GM21381 (cell line): ENCODE results near the gene CES3.
"Not testable (repeated sequence)": the region's sequence is repeated elsewhere in the genome, so short reads cannot be mapped to it uniquely, and the experiment has no call there.

Source experiments
- ATAC-seq: cut with Tn5 transposase; IDR thresholded peaks from one replicate; pipeline ENCODE4 v1.9.1; 2021; ENCODE audit warnings: mild to moderate bottlenecking, moderate library complexity; ENCODE audit not compliant: unreplicated experiment

The CES3 gene

DNA sequence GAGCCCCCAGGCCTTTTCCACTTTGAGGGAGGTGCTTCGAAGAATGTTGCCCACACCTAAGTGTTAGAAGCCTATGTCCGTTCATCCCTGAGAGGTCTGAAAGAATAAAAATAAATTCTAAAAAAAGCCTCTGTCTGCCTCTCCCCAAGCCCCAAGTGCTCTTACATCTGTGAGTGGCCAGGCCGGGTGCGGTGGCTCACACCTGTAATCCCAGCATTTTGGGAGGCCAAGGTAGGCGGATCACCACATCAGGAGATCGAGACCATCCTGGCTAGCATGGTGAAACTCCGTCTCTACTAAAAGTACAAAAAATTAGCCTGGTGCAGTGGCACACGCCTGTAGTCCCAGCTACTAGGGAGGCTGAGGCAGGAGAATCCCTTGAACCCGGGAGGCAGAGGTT is 16.1 kb upstream of the CES3 start:
- ATAC-seq = not testable (repeated sequence)

DNA sequence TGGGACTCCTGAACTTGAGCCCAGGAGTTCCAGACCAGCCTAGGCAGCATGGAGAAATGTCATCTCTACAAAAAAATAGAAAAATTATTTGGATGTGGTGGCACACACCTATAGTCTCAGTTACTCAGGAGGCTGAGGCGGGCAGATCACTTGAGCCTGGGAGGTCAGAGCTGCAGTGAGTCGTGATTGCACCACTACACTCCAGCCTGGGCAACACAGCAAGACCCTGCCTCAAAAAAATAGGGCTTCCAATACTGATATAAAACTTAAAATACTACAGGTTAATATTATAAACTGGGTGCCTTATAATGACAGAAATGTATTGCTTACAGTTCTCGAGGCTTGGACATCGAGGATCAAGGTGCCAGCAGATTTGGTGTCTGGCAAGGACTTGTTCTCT is 15.1 kb upstream of the CES3 start:
- no peak for ATAC-seq

DNA sequence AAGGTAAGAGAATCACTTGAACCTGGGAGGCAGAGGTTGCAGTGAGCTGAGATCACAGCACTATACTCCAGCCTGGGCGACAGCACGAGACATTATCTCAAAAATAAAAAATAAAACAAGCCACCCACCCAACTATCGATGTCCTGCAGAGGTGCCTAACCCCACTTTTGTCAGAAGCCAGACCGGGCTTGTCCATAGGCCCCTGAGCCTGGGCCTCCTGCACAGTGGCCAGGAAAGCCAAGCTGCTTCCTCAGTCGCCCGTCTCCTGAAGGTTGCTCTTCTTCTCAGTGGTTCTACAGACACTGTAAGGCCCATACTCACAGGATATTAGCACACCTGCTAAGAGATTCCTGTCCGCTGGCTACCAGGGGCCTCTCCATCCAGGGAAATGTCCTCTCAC is 14.5 kb upstream of the CES3 start:
- ATAC-seq = no peak

DNA sequence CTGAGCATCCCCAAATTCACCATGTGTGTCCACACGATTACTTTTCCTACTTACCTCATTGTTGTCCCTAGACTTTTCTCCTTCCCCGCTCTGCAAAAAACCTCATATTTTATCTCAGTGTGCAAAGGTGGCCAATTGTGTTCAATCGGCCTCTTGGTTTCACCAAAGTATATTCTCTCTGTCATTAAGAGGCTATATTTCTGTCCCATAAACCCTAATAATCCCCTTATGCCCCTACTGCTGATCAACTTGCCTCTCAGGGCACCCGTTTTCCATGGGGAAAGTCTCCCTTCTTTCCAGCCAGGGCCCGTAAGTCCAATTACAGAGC is 14.1 kb upstream of the CES3 start:
- no peak for ATAC-seq

DNA sequence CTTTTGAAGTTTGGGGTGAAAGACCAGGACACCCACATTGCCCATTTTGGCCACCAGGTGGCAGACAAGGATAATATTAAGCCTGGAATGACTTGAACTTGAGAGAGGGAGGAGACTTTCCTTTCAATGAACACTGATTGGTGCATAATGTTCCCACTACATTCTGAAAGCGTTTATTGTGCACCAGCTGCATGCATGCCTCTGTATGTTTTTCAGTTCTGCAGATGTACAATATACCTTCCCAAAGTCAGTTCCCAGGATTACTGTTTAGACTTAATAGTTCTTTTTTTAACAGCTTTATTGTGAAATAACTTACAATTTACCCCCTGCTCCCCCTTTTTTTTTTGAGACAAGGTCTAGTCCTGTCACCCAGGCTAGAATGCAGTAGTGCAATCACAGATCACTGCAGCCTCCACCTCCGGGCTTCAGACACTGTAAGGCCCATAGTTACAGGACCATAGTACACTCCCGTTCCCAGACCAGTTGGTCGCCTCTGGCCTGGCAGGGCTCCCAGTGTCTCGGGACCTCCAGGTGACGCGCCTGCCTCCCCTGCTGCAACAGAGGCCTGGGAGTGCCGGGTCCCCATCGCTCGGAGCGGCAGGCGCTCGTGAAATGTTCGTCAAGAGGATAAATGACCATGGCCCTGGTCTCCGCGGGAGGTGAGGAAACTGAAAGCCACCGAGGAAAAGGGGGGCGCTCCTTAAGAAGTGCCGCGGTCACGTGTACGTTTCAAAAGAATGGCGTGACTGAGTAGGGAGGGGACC is 13.6 kb upstream of the CES3 start:
- ATAC-seq = peak; percentile 68

DNA sequence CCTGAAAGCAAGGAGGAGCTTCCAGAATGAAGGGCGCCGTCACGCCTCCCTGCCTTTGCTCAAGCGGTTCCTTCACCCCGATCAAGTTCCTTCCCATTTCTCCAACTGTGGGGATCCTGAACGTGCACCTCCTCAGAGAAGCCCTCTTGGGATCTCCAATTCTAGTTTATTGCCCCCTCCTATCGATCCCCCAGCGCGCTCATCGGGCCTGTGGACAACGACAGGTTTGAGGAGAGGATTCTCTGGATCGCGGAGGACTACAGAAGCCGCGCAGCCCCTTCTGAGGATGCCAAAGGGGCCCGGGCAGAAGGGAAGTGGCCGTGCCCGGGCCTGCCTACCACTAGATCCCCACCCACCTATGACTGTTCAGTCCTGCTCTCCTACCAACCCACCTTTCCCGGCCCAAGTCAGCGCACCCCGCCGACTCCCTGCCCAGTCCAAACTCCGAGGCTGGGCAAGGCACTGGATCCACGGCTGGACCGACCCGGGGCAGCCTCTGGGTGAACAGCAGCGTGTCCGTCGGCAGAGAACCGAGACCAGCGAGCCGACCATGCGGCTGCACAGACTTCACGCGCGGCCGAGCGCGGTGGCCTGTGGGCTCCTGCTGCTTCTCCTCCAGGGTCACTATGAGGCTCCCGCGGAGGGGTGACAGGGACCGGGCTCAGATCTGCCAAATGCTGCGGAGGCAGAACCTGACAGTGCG is 12.8 kb upstream of the CES3 start:
- no peak for ATAC-seq

DNA sequence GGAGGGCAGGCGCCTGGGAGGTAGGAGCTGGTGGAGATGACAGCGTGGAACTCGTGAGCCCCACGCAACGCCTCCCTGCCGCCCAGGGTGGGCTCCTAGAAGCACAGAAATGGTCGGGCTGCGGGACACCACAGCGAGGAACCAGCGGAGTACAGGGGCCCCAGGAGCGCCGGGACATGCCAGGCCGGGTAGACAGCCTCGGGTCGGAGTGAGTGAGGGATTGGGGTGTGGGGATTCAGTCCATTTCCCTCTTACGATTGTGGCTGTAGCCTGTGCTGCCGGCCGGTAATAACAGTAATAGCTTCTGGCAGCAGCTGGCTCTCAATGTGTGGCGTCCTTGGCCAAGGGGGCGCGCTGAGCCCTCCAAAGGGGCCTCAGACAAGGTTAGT is 12.2 kb upstream of the CES3 start:
- no peak for ATAC-seq

DNA sequence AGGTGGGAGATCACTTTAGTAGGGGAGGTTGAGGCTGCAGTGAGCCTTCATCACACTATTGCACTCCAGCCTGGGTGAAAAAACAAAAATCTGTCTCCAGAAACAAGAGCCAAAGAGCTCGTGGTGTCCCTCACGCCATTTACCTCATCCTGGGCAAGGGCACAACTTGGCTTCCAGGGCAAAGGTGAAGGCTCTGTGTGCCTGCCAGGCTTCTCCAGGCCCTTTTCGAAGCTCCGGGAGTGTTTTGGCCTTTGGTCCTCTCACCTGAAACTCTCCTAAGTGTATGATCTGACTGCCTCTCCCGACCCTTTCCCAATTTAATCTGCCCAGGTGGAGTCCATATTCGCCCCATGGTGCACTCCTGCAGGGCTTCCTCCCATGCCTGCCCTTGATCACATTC is 11.6 kb upstream of the CES3 start:
- ATAC-seq = no peak

DNA sequence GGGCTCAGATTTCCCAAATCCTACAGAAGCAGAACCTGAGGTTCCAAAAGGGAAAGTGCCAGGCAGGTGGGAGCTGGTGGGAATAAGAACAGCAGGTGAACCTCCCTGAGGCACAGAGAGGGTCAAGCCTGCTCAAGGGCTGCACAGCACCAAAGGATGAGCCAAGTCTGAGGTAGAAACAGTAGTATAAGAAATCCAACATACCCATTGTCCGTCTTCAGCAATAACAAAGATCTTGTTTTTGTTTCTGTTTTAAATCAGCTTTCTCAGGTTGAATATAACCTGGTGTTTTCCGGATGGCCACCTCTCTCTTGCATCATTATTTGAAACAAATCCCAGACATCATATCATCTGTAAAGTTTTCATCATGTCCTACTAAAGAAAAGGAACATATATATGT is 10.6 kb upstream of the CES3 start:
- ATAC-seq = no peak

DNA sequence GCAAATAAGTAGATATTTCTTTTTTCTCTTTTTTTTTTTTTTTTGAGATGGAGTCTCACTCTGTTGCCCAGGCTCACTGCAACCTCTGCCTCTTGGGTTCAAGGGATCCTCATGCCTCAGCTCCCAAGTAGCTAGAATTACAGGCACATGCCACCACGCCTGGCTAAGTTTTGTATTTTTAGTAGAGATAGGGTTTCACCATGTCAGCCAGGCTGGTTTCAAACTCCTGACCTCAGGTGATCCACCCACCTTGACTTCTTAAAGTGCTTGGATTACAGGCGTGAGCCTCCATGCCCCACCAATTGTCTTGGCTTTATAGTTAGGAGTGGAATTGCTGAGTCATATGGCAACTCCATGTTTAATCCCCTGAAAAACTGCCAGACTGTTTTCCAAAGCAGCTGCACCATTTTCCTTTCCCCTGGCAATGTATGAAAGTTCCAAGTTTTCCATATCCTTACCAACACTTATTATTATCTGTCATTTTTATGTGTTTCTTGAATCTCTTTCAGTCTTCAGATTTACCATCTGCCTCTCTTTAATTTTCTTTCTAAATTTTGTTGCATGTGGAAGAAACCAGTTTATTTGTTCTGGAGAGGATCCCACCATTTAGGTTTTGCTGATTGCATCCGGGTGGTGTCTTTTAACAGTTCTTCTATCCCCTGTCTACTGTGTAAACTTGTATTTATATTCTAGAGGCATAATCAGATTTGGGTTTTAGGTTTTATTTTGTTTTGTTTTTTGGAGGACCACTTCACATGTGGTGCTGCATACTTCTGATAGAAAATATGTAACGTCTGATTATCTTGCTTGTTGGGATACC is 9.9 kb upstream of the CES3 start:
- ATAC-seq = no peak

DNA sequence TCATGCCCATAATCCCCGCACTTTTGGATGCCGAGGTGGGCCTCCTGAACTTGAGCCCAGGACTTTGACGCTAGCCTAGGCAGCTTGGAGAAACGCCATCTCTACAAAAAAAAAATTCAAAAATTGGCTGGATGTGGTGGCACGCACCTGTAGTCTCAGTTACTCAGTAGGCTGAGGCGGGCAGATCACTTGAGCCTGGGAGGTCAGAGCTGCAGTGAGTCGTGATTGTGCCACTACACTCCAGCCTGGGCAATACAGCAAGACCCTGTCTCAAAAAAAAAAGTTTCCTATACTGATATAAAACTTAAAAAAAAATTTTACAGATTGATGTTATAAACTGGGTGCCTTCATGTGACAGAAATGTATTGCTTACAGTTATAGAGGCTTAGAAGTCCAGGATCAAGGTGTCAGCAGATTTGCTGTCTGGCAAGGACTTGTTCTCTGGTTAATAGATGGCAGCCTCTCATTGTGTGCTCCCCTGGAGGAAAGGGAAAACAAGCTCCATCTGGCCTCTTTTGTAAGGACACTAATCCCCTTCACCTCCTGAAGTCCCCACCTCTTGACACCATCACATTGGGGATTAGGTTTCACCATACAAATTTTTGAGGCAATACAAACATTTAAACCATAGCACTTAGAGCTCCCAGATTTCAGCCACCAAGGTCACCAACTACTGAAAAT is 8.5 kb upstream of the CES3 start:
- ATAC-seq = no peak

DNA sequence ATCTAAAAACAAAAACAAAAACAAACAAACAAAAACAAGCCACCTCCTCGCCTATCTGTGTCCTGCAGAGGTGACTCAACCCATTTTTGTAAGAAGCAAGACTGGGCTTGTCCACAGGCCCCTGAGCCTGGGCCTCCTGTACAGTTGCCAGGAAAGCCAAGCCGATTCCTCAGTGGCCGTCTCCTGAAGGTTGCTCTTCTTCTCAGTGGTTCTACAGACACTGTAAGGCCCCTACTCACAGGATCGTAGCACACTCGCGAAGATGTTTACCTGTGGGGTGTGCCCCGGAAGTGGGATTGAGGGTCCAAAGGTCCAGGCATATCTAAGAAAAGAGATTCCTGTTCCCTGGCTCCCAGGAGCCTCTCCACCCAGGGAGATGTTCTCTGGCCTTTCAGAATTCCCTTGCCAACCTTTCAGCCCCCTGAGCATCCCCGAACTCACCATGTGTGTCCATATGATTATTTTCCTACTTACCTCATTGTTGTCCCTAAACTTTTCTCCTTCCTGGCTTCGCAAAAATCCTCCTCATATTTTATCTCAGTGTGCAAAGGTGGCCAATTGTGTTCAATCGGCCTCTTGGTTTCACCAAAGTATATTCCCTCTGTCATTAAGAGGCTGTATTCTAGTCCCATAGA is 7.5 kb upstream of the CES3 start:
- no peak for ATAC-seq

DNA sequence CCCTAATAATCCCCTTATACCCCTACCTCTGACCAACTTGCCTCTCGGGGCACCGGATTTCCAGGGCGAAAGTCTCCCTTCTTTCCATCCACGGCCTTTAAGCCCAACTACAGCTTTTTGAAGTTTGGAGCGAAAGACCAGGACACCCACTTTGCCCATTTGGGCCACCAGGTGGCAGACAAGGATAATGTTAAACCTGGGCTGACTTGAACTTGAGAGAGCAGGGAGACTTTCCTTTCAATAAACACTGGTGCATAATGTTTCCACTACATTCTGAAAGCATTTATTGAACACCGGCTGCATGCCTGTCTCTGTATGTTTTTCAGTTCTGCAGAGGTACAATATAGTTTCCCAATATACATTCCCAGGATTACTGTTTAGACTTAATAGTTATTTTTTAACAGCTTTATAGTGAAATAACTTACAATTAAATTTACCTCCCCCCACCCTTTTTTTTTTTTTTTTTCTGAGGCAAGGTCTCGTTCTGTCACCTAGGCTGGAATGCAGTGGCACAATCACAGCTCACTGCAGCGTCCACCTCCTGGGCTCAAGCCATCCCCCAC is 6.9 kb upstream of the CES3 start:
- ATAC-seq = no peak

DNA sequence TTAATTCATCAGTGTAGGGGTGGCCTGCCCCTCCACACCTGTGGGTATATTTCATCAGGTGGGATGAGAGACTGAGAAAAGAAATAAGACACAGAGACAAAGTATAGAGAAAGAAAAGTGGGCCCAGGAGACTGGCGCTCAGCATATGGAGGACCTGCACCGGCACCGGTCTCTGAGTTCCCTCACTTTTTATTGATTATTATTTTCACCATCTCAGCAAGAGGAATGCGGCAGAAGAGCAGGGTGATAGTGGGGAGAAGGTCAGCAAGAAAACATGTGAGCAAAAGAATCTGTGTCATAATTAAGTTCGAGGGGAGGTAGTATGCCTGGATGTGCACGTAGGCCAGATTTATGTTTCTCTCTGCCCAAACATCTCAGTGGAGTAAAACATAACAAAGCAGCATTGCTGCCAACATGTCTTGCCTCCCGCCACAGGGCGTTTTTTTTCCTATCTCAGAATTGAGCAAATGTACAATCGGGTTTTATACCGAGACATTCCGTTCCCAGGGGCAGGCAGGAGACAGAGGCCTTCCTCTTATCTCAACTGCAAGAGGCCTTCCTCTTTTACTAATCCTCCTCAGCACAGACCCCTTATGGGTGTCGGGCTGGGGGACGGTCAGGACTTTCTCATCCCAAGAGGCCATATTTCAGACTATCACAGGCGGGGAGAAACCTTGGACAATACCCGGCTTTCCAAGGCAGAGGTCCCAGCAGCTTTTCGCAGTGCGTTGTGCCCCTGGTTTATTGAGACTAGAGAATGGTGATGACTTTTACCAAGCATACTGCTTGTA is 5.5 kb upstream of the CES3 start:
- ATAC-seq = not testable (repeated sequence)

DNA sequence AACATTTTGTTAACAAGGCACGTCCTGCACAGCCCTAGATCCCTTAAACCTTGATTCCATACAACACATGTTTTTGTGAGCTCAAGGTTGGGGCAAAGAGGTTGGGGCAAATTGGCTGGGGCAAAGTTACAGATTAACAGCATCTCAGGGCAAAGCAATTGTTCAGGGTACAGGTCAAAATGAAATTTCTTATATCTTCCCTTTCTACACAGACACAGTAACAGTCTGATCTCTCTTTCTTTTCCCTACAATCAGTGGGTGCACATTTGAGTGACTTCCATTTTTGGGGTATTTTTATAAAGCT is 5.0 kb upstream of the CES3 start:
- not testable (repeated sequence) for ATAC-seq

DNA sequence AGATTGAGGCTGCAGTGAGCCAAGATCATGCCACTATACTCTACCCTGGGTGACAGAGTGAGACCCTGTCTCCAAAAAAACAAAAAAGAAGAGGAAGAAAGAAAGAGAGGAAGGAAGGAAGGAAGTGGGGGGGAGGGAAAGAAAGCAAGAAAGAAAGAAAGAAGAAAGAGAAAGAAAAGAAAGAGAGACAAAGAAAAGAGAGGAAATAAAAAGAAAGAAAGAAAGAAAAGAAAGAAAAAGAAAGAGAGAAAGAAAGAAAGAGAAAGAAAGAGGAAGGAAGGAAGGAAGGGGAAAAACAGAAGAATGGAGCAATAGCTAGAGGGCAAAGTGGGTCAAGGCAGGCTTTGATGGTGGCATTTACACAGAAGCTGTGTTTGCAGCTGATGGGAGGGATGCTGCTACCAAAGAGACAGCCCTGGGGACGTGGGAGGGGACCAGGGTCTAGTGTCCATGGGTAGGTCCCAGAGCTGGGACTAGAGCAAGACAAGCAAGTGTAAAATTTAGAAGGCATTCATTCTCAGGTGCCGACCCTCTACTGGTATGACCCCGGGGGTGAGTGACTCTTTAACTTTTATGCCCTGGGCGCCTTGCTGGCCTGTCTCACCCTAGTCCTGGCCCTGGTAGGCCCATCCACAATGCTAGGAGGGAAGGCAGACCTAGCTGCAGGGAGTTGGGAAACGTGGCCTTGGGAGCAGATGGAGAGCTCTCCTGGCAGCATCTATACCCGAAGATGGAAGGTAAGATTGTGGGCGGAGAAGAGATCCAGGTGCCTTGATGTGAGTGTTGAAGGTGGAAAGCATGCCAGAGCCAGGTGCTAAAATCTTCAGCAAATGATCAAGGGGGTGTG is 2.0 kb upstream of the CES3 start:
- ATAC-seq = no peak

DNA sequence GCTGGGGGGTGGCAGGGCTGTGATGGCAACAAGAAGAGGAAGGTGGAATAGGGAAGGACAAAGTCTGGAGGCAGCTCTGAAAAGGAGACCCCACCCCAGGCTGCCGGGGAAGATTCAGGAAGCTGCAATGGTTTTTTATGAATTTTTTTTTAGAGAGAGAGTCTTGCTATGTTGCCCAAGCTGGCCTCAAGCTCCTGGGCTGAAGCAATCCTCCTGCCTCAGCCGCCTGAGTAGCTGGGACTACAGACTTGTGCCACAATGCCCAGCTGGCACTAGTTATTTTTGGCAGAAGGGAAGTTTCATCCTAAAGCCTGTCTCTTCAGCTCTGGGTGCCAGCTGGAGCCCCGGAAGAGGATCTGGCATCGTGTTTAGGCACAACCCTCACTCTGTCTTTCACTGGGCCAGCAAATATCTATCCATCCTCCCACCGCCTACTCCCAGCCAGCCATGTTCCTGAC is 1.3 kb upstream of the CES3 start:
- no peak for ATAC-seq

DNA sequence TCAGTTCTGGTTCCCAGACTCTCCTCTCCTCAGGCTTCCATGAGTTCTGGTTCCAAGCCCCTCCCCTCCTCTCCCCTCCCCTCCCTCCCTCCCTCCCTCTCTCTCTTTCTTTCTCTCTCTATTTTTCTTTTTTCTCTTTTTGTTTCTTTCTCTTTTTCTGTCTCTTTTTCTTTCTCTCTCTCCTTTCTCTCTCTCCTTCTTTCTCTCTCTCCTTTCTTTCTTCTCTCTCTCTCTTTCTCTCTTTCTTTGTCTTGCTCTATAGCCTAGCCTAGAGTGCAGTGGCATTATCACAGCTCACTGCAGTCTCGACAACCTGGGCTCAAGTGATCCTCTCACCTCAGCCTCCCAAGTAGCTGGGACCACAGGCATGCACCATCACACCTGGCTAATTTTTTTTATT is 796 bp upstream of the CES3 start:
- no peak for ATAC-seq

DNA sequence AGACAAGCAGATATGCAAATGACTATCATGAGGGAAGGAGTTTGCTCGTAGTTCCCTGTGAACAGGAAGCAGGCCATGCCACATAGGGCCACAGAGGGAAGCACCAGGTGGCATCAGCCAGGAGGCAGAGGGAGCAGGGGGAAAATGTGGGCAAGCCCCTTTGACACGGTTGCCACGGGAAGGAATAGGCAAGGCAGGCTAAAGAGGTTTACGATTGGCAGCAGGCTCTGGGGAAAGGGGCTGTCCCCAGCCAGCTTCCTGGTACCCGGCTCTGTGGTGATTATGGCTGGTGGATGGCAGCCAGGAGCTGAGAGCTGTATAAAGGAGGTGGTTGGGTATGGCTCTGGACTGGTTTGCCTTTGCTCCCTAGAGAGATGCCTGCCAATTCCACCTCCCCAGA is 848 bp downstream of the CES3 start:
- no peak for ATAC-seq
